ENCODE measurements around the gene ALAS1. TPM values are rescaled to one million over a fixed set of nuclear protein-coding genes. Genes with fewer than 3 reads are reported as not detected.
"Not testable (repeated sequence)": the region's sequence is repeated elsewhere in the genome, so short reads cannot be mapped to it uniquely, and the experiment has no call there.

The ALAS1 gene
- polyA plus RNA-seq, 1 donor: 31.2 TPM

DNA sequence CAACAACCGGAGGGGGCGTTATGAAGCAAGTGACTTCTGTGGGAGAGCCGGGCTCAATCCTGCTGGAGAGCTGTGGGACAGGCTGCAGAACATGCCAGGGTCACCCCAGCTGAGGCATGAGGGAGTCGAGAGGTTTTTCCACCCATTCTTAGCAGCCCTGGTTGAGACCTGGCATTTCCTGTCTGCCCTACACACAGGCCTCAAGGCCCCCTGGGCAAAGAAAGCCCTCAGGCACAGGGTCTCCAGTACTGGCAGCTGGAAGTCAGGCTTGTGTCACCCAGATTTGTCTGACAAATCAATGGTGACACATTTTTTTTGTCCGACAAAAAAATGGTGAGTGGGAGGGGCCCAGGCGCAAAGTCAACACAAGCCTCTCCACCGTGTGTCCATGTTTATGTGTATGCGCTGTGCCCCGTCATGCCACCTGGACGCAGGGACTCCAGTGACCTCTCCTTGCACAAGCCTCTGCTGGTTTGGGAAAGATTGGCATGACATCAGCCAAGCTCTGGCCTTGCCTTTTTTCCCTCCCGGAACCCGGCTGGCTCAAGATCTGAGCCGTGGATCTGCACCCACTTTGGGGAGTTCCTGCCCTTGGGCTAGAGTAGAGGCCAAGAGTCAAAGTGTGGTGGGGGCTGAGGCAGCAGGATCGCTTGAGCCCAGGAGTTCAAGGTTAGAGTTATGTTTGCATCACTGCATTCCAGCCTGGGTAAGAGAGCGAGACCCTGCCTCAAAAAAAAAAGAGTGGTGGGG is 20.8 kb upstream of the ALAS1 start:
- DNase-seq (ENCODE audit: low read depth): no peak

DNA sequence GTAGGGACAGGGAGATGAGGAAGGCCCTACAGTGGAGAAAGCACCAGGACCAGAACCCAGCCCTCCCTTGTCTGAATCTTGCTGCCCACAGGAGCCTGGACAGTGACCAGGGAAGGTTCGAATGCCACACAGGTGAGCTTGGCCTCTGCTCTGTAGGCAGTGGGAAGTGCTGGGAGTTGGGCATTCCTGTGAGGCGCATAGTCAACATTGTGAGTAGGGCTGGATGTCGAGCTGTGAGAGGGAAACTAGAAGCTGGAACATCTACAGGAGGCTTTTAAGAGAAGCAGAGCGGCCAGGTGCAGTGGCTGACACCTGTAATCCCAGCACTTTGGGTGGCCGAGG is 20.3 kb upstream of the ALAS1 start:
- no peak for DNase-seq (ENCODE audit: low read depth)

DNA sequence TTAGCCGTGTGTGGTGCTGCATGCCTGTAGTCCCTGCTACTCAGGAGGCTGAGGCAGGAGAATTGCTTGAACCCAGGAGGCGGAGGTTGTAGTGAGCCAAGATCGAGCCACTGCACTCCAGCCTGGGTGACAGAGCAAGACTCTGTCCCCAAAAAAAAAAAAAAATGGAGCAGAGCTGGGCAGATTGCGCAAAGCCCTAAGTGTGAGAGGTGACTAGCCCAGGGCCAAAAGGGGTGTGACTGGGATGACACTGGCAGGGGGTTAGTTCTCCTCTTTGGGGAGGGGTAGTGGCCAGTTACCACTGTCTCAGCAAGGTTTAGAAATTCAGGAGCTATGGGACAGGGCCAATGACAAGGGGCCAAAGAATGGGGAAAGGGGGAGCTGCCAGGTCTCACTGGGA is 19.8 kb upstream of the ALAS1 start:
- DNase-seq (ENCODE audit: low read depth): not testable (repeated sequence)

DNA sequence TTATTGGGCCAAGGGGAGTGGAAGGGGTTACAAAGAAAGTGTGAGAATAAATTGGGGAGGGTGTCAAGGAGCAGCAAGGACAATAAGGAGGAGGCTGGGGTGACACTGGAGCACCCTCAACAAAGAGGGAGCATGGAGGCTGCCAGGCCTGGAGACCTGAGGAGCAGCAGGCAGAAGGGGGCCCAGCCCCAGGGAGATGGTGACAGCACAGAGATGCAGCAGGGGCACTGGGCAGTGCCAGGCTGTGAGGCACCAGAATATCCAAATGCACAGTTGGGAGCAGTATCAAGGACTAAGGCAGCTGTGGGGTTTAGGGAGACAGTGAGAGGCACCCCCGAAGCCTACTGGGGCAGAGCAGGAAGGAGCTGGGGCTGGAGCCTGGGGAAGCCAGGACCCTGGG is 19.4 kb upstream of the ALAS1 start:
- no peak for DNase-seq (ENCODE audit: low read depth)

DNA sequence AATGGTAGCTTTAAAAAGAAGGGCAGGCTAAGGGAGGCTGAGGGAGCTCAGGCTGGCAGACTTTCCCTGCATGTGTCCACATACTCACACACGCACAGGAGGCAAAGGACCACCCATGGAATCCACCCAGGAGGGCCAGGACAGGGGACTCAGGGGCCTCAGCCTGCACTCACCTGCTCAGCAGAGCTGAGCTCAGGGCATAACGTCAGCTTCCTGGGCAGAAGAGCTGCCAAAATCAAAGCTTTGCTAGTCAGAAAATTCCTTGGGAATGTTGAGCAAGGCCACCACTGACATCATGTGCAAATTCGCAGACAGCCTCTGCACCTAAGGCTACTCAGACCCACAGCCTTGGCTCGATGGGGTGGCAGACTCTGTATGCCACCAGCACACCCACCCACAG is 16.4 kb upstream of the ALAS1 start:
- DNase-seq (ENCODE audit: low read depth): no peak

DNA sequence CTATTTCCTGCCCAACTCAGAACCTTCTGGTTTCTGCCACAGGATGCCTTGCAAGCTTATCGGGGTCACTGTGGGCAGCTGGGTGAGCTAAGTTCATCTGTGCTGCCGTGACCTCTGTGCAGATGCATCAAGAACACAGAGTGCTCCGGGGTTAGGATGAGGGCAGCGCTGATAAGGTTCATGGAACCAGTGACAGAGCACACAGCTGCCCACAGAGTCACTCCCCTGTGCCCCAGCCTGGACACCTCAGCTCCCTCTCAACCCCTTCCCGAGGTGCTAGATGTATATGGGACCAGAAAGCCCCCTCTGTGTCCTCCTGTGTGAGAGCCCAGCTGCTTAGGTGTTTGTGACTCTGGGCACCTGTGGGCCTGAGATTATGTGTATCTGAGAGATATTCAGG is 15.8 kb upstream of the ALAS1 start:
- no peak for DNase-seq (ENCODE audit: low read depth)

DNA sequence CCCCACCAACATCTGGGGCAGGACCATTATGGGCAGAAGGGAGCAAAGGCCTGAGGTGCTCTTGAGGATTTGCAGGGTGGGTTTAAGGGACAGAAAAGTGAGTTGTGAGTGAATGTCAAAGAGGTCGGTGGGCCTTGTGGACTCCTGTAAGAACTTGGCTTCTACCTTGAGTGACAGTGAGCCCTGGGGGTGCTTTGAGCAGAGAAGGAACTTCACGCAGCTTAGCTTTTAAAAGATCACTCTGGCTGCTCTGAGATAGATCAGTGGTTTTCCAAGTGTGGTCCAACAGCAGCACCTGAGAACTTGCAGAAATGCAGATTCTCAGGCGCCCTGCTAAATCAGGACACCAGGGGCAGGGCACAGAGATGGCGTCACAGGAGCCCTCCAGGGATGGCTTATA is 15.3 kb upstream of the ALAS1 start:
- no peak for DNase-seq (ENCODE audit: low read depth)

DNA sequence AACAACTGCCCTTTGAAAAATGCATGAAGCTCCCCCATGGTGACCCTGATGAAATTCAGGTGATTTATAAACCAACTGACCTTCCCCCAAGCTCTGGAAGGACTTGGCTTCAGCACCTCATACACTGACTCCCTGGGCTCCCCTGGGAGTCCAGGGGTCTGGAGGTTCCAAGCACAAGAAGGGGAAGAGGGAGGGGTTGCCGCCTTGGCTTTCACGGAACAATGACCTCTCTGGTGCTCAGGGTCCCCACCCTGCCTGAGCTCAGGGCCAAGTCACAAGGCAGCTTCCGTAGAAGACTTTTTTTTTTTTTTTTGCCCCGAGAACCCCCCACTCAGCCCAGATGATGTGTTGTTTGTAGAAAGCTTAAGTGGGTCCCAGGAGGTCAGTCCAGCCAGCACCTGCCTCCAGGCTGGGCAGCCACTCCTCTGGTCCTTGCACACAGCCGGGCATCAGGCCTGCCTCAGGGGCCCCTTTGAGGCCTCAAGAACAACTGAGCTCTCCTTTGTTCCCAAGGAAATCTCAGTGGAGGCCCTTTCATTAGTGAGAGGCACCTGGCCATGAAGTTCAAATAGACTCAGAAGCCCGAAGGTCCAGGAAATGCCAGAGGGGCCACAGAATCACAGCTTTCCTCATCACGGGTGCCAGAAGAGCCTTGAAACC is 14.0 kb upstream of the ALAS1 start:
- DNase-seq (ENCODE audit: low read depth): no peak

DNA sequence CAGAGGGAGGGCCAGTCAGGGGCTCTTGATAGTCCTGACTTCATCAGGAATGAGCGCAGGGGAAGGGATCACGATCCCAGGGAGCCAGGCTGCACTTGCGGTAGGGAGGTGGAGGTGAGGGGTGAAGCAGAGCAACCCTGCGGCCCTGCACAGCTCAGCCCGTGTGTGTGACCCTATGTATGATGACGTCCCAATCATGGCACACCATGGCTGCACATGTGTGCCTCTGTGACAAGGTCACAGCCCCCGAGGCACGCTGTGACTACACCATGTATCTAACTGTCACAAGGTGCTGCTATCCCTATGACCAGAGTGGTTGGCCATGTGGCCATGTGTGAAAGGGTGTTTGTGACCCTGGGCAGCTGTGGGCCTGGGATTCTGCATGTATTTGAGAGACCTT is 13.3 kb upstream of the ALAS1 start:
- no peak for DNase-seq (ENCODE audit: low read depth)

DNA sequence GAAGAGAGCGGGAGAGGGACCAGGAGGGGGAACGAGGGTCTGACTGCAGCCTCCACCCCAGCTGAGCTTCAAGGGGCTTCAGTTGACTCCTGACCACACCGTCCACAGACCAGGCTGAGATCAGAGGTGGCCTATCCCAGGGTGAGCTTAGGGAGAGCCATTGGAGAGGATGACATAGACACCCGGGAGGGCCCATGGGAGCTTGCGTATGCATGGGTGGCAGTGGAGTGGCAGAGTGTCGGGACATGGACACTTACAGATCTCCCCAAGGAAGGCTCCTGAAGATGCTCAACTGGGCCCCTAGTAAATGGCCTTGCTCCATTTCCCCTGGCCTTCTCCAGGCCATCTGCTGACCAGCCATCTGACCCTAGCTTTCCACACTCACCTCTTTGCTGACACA is 12.6 kb upstream of the ALAS1 start:
- DNase-seq (ENCODE audit: low read depth): no peak

DNA sequence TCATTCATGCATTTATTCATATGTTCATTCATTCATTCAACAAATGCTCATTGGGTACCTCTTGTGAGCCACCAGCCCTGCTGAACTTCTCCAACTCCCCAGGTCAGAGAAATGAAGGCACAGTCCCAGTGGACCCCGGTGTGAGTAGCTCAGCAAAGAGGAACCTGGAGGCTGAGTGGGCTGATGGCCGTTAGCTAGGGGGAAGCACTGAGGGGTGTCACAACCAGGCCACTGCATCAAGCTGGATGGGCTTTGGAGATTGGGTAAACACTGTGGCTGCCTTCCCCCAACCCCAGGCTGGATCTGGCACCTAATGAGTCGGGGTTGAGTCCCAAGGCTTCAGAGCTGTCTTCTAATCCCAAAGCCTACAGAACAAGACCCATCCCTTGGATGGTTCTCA is 12.1 kb upstream of the ALAS1 start:
- DNase-seq (ENCODE audit: low read depth): no peak

DNA sequence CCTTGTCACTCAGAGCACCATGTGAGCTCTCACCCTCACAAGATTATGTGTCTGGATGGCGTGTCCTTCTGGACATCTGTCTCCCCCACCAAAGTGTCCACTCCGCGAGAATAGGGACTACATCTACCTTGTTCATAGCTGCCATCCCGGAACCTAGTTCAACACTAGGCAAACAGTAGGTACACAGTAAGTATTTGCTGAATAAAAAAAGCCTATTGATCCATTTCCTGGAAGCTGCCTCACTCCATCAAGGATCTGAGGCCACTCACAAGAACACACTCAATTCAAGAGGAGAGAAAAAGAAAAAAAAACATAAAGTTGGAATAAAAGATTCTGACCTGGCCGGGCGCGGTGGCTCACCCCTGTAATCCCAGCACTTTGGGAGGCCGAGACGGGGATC is 11.2 kb upstream of the ALAS1 start:
- no peak for DNase-seq (ENCODE audit: low read depth)

DNA sequence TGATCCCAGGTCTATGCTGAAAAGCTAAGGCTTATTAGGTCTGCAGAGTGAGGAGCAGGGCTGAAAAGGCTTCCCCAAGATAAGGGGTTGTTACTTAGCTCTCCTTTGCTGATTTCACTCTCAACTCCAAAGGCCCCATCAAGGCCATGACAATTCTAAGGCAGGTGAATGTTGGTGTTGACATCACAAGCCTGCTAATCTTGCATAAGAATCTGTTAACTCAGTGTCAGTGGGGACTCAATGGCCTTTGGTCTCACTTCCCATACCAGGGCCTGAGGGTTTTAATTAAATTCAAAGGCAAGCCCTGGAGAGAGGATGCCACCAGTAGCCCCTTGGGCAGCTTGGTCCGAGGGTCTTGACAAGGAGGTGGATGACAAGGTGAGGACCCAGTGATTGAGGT is 9.4 kb upstream of the ALAS1 start:
- DNase-seq (ENCODE audit: low read depth): no peak

DNA sequence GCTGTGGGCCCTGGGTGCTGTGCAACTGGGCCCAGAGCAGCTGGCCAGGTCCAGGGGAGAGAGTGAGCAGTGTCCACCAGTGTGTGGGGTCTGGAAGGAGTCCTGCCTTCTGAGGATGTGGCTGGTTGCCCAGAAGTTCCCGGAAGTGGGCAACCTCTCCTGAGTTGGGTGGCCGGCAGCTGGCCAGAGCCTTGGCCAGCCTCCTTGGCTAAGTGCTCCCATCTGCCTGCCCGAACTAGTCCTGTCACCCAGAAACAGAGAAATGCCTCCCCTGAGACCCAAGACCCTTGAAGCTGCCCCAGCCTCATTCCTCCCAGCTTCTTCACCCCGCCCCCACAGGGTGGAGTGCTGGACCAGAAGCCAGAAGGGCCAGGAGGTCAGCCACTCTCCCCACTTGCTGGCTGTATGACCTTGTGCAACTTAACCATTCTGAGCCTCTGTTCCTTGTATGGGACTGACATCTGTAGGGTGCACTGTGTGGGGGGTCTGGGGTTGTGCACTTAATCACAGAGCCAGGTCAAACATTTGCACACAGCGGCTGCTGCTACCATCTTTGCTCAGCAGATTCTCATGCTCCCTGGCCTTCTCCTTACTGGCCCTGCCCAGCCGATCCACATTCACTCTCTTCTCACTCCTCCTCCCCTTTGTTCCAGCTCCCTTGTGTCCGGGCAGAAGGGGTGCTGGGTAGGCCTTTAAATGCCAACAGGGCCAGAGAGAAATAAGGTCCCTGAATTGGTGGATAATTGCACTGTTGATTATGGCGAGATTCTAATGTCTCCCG is 7.5 kb upstream of the ALAS1 start:
- no peak for DNase-seq (ENCODE audit: low read depth)

DNA sequence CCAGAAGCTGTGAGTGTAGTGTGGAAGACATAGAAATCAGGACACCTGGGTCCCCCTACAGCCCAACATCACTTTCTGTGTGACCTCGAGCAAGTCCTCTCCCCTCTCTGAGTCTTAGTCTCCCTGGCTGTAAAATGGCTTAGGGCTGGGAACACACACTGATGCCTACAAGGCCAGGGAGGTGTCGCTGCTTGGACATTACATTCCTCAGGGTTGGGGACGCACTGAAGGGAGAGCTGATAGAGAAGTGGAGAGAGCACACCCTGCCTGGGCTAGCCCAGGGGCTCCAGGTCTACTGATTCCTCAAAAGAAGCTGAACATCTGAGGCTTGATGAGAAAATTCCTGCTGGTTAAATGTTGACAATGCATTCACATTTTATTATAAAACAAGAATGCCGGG is 6.3 kb upstream of the ALAS1 start:
- DNase-seq (ENCODE audit: low read depth): no peak

DNA sequence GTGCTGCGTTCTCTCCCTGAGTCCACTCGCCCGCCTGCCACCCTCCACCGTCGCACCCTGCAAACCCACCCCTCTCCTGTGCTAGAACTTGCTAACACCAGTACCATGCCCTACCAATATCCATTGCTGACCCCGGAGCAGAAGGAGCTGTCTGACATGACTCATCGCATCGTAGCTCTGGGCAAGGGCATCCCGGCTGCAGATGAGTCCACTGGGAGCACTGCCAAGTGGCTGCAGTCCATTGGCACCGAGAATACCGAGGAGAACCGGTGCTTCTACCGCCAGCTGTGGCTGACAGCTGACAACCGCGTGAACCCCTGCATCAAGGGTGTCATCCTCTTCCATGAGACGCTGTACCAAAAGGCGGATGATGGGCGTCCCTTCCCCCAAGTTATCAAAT is 4.9 kb upstream of the ALAS1 start:
- DNase-seq (ENCODE audit: low read depth): no peak

DNA sequence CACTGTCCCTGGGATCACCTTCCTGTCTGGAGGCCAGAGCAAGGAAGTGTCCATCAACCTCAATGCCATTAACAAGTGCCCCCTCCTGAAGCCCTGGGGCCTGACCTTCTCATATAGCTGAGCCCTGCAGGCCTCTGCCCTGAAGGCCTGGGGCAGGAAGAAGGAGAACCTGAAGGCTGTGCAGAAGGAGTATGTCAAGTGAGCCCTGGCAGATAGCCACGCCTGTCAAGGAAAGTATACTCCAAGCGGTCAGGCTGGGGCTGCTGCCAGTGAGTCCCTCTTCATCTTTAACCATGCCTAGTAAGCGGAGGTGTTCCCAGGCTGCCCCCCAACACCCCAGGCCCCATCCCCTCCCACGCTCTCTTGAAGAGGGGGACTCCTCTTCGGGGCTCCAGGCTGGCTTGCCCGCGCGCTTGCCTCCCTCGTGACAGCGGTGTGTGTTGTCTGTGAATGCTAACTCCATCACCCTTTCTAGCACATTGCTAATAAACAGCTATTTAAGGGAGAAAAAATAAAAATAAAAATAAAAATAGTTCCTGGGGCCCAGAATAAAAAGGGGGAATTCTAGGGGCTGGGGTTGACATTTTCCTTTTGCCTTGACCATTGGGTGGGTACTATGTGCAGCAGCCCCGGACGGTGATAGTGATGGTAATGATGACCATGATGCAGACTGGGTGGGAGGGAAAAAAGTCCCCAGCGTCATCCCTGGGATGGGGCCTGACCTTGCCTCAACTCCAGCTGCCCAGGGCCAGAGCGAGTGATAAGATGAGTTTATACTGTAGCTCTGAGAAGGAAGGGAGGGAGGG is 3.3 kb upstream of the ALAS1 start:
- no peak for DNase-seq (ENCODE audit: low read depth)

DNA sequence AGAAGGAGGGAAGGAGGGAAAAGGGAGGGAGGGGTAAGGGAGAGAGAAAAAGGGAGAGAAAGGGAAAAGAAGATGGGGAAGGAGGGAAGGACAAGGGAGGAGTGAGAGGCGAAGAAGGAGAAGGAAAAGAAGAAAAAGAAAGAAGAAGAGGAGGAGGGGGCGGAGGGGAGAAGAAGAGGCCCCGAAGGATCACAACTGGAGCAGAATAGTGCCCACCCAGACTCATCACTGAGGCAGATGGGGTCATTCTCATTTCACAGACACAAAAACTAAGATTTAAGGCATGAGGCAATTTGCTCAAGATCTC is 2.7 kb upstream of the ALAS1 start:
- DNase-seq (ENCODE audit: low read depth): no peak

DNA sequence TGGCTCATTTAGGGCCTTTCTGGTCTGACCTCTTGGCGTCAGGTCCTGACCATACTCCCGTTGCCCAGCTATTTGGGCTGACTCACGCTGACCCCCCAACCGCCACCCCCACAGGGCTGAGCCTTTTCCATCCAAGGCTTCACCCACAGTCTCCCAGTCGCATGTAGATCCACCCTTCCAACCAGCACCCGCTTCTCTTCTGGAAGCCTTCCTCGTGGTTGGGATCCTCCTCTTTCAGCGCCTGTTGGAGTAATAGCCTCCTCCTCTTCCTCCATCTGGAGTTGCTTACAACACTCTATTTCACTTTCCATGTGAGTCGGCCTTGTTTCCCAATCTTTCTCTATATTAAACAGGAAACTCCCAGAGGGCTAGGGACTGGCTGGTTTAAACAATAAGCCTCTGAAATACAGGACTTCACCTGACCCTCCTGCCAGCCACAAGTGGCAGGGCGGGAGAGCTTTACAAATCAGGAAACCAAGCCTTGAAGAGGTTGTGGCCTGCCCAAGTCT is 2.1 kb upstream of the ALAS1 start:
- DNase-seq (ENCODE audit: low read depth): no peak

DNA sequence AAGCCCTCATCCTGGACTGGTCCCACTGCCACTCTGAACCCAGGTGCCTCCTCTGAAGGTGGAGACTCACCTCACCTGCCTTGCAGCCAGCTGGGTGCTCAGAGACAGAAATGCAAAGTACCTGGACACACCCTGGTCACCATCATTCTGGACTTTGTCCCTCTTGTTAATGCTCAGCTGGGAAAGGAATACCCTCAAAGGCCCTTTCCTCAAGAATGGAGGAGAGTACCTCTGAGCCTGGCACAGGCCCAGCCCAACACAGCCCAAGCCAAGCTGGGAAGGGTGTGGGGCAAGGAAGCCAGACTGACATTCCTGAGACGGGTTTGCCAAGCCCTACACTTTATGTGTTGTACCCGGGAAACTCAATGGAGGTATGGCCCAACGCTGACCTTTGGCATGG is 983 bp upstream of the ALAS1 start:
- no peak for DNase-seq (ENCODE audit: low read depth)

DNA sequence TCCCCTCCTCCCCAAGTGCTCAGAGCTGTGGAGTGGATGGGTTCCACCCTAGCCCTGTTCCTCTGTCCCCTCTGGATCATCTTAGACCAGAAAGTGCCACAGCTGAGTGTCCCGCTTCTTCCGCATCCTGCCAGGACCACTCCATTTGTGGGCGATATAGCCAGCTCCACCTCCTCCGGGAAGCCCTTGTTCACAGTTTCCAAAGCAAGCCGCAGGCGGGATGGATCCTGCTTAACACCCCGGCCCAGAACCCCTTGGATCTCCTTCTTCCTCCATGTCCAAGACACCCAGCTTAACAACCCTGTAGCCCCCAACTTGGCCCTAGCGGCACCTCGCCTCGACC is 490 bp upstream of the ALAS1 start:
- no peak for DNase-seq (ENCODE audit: low read depth)

All from forelimb muscle (tissue), 1 donor.